HG02943 (cell line): Measurements from ENCODE around the gene ABR.
"Not testable (repeated sequence)": the region's sequence is repeated elsewhere in the genome, so short reads cannot be mapped to it uniquely, and the experiment has no call there.

Experiments
- ATAC-seq: cut with Tn5 transposase; IDR thresholded peaks from one replicate; pipeline ENCODE4 v1.9.1; 2021; ENCODE audit warnings: mild to moderate bottlenecking, low read depth, moderate library complexity; ENCODE audit not compliant: unreplicated experiment

Gene ABR

GRCh38 chr17:973053-973452 lies 206.7 kb downstream of the ABR start:
- no peak for ATAC-seq

- not testable (repeated sequence) for ATAC-seq
These were observed 207.9 kb downstream of the ABR start for GRCh38 chr17:971861-972260.

DNA sequence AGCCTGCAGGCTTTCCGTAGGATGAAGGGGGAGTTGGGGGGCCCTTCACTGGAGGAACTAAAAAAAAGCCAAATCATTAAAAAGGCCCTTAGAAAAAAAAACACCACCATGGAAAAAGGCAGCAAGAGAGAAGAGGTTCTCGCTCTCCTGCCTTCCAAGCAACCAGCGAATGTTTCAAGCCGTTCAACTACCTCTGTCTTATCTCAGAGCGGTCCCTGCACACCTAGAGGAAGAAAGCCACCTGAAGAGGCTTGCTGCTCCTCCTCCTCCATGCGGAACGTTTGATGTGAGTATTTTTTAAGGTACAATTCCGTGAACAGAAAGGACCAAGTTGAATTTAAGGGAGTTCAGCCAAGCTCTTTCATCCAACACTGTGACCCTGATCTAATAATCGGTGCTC lies 209.4 kb downstream of the ABR start:
- no peak for ATAC-seq

- no peak for ATAC-seq
These were observed 209.9 kb downstream of the ABR start for GRCh38 chr17:969811-970355.

- ATAC-seq = no peak
These were observed 210.7 kb downstream of the ABR start for GRCh38 chr17:968812-969730.

DNA sequence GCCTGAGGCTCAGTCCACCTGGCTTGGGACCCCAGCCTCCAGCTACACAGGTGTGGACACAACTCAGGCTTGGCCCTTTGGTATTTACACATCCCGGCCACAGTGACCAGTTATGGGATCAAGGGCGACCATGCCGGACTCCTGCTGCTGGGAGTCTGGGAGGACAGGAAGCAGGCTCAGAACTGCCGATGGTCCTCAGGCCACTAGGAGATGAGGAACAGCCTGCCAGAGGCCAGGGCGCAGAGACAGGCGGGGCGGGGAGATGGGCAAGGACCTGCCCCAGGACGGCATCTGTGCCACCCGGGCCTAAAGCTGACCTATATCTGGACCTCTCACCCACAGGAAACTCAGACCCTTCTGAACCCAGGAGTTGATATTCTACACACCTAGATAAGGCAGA lies 212.7 kb downstream of the ABR start:
- ATAC-seq = no peak

- no peak for ATAC-seq
These were observed 214.3 kb downstream of the ABR start for GRCh38 chr17:965311-965989.

DNA sequence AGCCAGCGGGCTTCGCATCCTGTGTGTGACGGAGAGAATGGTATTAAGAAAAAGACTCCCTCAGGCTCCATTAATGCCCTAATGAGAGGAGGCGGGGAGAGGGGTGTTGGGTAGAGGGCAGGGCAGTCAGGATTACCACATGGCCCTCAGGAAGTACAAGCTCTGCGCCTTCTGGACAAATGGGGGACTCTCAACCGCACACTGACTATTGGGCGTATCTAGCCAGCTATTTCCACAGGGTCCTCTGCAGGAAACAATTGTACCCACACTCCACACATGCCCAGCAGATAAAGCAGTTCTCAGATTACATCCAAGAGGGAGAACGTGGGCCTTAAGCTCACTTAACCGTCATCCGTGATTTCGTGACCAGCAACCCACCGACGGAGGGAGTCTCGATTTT lies 214.9 kb downstream of the ABR start:
- ATAC-seq = no peak

- no peak for ATAC-seq
These were observed 217.1 kb downstream of the ABR start for GRCh38 chr17:962670-963069.

DNA sequence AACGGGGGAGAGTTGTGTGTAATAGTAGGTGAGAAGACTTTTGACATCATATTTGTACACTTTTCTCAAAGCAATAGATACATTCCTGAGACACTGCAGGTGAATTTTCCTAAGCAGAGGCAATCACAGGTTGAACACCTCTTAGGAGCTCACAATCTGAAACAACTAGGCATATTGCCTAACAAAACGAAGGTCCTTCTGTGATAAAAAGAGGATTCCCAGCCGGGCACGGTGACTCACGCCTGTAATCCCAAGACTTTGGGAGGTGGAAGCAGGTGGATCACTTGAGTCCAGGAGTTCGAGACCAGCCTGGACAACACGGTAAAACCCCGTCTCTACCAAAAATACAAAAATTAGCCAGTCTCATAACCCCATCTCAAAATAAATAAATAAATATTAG lies 217.6 kb downstream of the ABR start:
- no peak for ATAC-seq

DNA sequence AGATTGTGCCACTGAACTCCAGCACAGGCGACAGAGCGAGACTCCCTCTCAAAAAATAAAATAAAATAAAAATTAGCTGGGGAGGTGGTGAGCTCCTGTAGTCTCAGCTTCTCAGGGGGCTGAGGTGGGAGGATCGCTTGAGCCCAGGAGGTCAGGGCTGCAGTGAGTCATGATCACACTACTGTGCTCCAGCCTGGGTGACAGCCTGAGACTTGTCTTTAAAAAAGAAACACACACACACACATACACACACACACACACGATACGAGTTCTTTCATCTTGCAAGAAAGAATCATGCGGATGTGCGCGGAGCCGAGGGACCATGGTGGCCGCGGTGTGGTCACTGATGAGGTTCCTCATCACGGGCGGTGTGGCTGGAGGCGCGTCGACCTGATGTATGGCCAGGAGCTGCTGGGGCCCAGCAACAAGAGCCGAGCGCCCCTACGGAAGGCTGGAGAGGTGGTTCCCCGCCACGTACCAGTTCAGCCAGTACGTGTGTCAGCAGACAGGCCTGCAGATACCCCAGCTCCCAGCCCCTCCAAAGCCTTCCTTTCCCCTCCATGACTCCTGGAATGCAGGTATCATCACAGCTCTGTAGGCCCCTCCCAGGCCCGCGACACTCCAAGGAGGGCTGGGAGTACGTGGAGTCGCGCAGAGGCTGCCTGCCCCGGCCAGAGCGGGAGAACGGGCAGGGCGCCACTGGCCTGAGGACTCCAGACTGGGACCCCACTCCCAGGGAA lies 220.9 kb downstream of the ABR start:
- ATAC-seq = no peak

DNA sequence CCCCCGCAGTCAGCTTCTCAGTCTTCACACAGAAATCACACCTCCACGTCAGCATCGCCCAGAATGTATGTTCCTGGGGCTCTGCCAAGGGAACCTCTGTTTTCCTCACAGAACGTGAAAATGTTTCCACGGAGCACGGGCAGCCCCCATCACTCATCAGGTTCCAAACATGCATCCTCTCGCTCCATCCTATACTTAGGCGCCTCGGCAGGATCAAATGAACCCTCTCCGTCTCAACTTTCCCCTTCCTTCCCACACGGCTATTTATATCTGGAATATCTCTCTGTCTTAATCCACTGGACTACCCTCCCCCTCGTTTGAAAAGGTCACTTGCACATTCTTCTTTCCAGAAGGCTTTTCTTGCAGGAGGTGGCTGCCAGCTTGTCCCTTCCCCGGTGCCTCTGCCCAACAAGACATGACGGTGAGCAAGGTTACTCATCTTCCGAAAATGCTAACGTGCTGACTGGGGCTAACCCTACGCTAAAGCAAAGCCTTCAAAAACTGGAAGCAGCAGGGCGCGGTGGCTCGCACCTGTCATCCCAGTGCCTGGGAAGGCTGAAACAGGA lies 221.8 kb downstream of the ABR start:
- ATAC-seq = no peak

DNA sequence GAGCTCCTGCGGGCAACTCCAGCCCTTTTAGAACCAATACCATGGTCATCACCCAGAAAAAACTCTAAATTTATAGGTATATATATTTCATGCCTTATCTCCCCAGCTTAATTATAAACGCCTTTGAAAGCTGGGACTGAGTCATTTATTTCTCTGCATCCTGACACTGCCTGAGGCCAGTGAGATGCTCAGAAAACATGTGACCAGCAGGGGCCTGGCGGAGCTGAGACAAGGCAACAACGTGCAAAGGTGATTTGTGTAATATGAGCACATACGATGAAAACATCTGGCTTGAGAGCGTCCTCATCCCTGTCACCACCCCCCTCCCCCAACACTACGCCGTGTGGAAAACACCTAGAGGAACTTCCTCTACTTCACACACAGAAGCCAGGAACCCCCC lies 222.9 kb downstream of the ABR start:
- ATAC-seq = no peak

GRCh38 chr17:954431-955164 lies 225.2 kb downstream of the ABR start:
- ATAC-seq = no peak

DNA sequence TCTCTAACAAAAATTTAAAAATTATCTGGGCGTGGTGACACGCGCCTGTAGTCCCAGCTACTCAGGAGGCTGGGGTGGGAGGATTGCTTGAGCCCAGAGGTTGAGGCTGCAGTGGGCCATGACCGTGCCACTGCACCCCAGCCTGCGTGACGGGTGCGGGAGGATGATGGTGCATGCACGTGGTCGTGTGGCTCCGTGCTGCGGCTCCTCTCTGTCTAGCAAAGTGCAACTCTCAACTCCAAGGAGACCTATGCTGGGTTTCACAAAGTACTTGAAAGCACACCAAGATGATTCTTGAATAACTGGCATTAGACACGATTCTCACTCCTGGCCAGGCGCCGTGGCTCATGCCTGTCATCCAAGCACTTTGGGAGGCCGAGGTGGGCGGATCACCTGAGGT lies 226.0 kb downstream of the ABR start:
- ATAC-seq = no peak
